HG03558 (cell line): ENCODE results near the gene SERTAD2.
A peak's percentile ranks its signal among the peaks of the same experiment; 100 is the strongest.

Experiments used
- ATAC-seq: cut with Tn5 transposase; IDR thresholded peaks from one replicate; pipeline ENCODE4 v1.9.1; 2021; ENCODE audit warnings: moderate number of reproducible peaks; ENCODE audit not compliant: unreplicated experiment; ENCODE audit errors: extremely low read depth

Gene SERTAD2

DNA sequence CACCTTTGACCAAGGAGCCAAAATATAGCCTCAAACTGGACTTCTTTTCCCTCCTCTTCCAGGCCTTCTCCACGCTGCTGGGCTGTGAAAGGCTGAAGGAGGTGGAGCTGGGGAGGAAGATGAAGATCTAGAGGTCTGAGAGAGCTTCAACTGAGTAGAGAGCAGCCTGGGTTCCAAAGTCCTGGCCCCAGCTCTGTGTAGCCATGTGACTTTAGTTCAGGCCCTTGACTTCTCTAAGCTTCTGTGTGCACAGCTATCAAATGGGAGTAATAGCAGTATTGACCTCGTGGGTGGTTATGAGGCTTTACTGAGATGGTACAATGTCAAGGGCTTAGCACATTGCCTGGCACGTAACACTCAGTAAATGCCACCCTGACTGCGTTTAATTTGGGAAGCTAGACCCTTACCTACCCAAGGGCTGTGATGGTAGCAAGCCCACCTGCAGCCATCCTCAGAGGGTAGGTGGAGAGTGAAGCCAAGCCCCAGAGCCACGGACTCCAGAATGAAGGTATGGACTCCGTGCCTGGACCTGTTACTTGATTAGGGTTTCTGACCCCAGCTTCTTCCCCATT is 38.4 kb downstream of the SERTAD2 start:
- ATAC-seq, result no peak

DNA sequence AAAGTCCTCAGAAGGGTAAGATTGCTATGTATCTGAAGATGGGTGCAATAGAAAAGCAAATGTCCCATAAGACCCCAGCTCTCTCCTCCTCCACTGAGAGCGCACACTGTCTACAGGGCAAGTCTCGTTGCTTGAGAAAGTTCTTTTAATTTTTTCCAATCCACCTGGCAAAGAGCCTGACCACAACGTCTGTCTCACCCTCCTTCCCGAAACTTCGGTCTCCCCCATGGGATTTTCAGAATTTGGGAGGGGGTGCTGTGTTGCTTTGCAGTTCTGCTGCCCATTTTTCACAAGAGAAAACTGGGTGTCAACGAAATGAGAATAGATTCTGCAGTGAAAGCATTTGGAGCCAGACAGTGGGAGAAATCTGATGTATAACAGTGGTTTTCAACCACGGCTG is 40.4 kb downstream of the SERTAD2 start:
- no peak for ATAC-seq

DNA sequence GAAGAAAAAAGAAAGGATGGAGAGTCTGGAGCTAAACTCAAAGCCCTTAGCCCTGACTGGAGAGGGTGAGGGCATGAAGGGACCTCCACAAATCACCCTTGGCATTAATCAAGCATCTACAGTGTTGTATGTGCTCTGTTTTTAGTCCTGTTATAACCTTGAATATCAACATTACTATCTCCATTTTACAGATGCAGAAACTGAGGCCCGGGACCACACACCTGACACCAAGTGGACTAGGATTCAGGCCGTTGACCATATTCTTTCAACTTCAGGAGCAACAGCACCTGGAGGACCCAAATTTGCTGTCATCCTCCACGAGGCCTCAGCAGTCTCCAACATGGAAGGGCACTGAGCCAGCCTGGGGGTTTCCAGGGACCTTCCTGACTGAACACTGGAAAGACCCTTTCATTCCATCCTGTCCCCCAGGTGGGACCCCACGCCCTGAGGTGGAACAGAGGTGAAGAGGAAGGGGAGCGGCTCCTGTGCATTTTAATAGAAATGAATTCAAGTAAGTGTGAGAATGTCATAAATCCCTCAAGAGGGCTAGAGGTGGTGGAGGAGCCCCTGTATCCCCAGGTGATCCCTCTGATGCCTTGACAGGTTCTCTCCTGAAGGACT is 41.0 kb downstream of the SERTAD2 start:
- no peak for ATAC-seq

DNA sequence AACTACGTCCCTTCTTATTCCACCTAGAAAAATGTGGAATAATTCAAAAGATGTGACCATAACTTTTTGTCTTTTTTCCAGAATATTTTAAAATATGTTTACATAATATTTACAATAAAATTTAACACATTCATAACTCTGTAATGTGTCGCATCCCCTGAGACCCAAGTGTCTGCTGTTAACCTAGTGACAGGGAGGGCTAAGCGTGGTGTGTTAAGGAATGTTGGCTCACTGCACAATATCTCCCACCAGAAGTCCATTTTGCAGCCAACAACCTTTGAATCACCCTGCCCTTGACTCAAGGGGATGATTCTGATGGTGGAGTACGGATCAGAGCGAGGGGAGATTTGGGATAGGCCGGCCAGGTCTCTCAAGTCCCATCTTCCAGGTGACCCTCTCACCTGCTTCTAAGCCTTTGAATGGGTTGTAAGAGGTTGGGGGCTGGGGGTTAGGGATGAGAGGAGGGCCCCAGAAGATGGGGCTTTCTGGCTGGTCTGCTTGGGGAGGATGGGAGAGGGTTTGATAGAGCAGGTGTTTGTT is 43.3 kb downstream of the SERTAD2 start:
- no peak for ATAC-seq

DNA sequence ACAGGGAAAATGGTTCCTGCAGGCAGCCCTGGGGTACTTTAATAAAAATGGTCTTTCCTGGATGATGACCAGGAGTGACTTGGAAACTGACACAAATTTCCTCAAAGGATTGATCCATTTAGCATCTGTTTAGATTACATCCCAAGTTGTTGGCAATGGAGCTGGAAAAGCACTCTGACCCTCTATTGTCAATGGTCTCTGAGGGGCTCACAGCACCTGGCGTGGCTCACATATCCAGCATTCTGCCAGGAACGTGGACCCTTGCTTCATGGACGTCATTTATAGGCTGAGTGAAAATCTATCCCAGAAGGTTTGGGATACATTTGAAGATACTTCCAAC is 43.8 kb downstream of the SERTAD2 start:
- ATAC-seq, result no peak

DNA sequence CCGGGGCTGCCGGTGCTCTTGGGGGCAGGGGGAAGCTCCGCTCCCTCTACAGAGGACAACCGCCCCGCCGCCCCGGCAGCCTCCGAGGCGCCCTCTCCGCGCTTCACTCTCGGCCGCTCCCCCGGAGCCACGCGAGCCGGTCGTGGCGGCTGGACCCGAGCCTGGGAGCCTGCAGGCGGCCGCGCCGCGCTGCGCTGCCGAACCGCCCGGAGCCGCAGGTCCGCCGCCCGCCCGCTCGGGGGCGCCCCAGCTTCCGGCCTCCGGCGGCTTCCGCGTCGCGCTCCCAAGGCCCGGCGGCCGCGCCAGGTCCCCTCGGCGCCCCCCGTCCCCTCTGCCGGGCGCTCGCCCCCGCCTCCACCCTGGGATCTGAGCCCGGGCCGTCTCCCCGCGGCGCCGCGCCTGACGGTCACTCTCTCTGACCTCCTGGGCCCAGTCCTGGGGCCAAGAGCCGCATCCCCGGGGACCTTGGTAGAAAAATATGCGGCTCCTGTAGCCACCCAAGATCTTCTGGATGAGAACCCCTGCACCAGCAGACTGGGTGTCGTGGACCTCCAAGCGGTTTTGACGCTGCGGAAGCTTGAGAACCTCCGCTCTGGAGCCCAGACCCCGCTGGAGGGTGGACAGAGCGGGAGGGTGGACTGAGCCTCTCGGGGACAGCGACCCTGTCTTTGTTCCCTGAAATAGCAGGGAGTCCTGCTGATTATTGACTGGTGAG is 44.3 kb downstream of the SERTAD2 start:
- no peak for ATAC-seq

DNA sequence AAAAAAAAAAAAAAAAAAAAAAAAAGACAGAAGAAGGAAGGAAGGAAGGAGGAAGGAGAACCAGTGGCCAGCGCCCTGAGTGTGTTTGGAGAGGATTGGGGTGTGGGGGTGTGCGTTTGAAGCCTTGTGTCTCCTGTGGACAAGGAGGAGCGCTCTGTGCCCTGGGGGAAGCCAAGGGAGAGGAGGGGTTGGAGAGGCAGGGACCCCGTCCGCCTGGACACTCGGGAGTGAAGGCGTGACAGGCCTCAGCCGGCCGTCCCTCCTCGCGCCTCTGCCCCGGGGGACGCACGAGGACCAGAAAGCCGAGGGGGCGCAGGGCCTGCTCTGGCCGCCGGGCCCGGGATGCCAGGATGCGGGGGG is 44.9 kb downstream of the SERTAD2 start:
- ATAC-seq, result no peak

DNA sequence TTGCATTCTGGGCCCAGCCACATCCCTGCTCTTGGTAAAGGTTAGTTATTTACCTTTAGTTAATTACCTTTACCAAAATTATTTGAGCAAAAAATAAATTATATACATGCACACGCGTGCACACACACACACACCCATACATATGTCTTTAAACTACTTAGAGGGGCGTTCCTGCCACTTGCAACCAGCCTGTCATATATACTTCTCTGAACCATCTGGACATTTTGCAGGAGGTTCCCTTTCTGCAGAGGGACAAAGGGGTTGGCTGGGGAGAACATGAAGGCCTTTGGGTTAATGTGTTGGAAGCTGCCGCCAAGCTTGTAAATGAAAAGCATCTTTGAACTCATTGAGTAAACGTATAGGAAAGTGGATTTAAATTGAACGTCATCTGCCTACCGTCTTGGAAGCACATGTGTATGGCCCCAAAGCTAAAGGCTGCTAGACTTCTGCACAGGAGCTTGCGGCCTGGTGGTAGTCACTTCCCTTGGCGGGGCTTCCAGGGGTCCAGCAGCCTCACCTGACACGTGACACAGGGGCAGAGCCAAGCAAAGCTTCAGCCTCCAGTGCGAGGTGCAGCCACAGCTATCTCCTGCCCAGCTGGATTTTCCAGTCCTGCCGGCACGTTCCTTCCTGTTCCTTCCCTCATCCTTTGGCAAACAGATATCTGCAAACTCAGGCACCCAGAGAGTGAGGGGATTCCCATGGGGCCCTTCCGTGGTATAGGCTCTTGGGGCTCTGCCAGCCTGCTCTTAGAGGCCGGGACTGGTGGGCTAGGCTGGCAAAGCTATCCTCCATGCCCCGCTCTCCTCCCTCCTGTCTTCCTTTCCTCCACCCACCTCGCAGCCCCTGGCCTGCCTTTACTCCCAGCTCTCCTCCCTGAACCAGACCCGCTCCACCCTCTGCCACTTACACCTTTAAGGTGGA is 46.1 kb downstream of the SERTAD2 start:
- no peak for ATAC-seq

DNA sequence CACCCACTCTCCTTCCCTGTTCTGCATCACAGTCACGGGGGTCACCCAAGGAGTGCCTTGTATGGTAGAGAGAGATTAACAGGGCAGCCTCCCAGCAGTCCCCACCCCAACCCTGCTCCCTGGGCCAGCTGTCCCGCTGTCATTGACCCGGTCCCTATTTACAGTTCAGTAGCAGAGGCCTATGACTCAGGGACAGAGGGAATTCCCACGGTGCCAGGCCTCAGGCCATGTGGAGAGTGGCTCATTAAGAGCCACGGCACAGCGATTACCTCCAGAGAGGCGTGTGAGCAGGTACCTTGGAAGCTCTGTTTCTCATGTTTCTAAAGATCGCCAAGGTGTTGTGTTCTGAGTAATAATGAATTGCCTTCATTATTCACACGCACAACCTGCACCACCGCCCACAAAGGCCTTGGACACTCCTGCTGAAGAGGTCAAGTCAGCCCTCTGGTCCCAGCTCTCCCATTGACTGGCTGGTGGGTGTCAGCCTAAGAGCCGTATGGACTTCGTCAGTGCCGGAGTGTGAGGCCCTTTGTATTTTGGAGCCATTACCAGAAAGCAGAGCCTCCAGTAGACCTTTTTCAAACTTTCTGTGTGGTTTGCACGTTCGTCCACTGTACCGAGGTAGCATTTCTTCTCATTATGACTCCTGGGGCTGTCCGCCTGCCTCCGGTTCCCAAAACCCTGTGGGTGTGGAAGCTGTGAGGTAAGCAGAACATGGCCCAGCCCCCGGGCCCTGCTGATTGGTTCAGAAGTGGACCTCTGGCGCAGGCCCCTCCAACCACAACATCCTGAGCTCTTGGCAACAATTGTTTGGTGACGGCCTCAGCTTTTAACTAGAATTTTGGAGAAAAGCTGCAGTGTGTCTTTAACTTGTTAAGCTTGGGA is 47.0 kb downstream of the SERTAD2 start:
- ATAC-seq, result peak; percentile 64

DNA sequence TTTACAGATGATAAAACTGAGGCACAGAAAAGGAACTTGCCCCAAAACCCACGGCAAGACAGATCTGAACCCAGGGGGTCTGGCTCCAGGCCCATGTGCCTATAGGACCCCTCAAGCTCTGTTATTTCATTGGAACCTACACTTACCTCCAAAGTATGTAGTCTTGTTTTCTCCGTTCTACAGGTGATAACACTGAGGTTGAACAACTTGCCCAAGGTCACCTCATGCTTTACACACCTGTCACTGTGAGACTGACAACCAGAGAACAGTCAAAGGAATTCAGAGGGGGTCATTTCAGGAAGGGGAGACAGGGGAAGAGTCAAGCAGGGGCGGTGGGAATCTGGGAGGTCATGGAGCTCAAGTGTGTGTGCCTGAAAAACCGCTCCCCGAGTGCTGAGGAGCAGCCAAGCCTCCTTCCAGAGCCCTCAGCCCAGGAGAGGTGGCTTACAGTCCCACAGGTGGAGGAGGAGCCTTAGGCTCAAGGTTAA is 47.7 kb downstream of the SERTAD2 start:
- no peak for ATAC-seq

DNA sequence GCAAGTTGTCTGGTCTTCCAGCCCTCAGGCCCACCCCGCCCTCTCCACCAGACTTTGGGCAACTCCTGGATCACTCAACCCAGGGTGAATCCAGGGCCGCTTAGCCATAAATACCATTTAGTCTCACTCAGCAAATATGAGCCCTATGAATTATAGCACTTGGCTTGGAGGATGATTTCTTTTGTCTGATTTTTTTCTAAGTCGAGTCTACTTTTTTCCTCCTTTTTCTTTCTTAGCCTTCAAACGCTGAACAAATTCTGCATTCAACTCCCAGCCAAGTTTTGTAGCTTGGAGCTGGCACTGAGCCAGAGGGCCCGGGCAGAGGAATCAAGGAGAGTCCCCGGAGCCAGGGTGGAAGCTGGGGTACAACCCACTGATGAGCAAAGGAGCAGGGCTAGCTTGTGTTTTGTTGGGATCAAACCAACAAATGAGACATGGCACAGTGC is 48.7 kb downstream of the SERTAD2 start:
- no peak for ATAC-seq

DNA sequence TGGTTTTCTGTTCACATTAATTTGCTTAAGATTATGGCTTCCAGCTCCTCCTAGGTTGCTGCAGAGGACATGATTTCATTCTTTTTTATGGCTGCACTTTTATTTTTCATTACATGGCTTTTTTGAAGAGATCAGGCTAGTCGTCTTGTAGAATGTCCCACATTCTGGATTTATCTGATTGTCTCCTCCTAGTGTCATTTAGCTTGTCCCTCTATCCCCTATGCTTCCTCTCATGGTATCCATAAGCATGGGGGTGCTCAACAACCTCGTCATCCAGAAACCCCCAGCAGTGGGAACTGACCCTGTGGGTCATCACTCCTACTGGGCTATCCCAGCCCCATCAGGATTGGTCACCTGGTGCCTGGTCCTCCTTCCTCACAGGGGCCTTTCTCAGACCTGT is 49.6 kb downstream of the SERTAD2 start:
- no peak for ATAC-seq

DNA sequence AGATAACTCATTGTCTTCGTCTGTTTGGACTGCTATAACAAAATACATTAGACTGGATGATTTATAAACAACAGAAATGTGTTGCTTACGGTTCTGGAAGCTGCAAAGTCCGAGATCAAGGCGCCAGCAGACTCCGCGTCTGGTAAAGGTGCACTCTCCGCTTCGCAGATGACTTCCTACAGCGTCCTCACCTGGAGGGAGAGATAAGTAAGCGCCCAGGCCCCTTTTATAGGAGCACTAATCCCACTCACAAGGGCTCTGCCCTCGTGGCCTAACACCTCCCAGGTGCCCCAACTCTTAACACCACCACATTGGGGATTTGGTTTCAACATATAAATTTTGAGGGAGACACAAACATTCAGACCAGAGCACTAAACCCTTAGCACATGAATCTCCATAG is 51.3 kb downstream of the SERTAD2 start:
- ATAC-seq, result no peak

DNA sequence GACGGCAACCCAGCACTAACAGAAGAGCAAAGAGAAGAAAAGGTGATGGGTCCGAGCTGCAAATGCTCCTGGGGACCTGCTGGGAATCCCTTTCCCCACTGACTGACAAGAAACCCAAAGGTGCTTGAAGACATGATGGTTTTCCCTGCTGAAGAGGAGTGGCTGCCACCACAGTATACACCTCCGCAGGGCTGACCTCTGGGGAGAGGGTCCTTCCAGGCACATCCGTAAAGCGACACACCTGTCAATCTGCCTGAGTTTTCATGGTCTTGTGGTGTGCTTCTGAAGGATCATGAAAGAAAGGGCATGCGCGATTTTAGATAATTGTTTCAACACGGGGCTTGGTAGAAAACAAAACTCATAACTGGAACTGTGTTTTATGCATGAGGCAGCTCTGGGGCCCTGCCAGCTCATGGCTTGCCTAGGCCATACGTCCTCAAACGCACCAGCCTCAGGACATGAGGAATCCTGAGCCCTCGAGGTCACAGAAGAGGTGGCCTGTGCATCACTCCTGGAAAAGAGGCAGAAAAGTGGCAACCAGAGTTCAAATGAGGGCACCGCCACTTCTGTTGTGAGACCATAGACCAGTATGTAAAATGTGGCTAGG is 51.8 kb downstream of the SERTAD2 start:
- no peak for ATAC-seq

DNA sequence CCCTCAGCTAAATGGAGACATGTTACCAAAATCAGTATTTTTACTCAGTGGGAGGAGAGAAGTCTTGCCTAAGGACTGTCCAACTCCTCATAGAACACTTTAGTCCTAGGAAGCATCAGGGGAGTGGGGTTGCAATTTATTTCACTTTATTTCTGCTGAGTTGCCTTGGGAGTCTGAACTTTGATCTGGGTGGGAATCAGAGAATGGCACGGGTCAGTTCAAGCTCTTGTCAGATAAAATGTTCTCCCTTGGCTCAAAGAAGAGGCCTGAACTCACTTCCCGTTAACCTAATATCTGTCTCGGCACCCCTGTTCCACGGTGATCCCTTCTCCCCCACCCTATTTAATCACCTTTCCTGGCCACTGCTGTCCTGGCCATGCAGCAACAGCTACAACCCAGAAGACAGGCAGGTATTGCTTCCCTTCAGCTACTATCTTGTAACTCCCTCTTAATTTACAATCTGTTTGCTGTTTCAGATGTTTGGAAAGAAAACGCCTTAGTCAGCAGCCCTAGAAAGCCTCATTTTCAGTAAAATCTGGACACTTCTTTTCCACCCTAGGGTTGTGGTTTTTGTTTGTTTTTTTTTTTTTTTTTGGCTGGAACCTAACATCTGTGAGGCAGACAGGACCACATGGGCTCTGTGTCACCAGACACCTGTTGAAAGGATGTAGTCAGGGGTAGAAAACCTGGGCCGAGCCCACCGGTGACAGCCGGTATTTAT is 52.5 kb downstream of the SERTAD2 start:
- no peak for ATAC-seq

DNA sequence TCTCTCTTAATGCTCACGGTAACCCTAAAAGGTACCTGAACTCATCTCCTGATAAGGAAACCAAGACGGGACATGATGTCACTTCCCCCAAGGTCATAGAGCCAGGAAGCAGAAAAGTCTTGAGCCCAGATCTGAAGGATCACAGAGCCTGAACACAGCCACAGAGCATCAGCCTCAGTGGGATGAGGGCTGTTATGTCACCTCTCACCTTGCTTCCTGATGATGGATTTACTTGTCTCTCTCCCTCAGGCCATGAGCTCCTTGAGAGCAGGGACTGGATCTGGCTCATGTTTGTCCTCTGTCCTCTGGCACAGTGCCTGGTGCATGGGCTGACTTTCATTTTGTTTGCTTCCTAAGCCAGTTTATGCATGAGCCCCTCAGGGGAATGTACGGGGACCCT is 54.2 kb downstream of the SERTAD2 start:
- ATAC-seq, result no peak

DNA sequence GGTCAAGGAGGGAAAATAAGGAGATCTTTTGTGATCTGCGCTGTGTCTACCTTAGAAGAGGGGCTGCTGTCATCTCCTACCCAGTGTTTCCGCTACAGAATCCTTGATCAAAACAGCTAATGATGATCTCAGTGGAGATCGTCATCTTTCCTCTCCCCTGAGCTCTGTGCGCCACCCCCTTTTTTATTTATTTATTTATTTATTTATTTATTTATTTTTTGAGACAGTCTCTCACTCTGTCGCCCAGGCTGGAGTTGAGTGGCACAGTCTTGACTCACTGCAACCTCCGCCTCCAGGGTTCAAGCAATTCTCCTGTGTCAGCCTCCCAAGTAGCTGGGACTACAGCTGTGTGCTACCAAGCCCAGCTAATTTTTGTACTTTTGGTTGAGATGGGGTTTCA is 55.5 kb downstream of the SERTAD2 start:
- ATAC-seq, result no peak

DNA sequence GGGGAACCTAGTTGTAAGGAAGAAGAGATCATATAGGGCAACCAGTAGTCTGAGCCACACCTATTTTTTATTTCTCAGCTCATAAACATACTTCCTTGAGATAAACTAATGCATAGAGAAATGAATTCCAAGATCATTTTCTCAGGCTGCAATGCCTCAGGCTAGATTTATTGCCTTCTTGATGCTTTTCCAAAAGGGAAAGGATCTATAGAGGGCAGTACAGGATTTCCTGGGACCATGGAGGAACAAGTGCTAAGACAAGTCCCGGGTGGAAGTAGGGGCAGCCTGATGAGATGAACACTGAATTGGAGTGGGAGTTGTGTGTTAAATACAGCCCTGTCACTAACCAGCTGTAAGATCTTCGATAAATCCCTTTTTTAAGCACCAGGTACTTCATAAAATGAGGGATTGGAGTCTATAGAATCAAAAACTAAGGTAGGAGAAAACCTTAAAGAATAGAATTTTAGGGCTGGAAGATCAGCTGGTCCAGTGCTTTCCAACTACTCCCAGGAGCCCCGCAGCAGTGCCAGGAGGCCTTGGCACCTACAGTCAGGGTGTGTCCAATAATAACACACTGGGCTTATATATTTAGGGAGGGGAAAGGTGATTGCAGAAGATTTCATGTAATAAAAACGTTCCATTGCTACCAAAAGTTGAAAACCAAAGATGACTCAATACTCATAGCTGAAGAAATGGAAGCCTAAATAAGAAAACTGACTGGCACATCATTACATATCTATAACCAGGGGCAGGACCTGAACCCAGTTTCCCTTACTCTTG is 58.1 kb downstream of the SERTAD2 start:
- ATAC-seq, result no peak
